Activated T-helper 1 cell treated with anti-CD3 and anti-CD28 coated beads, Interleukin-12 subunit alpha, Interleukin-12 subunit beta, Interleukin-2, Interleukin-4 antibody, amounts not matched to agents 30 ng/mL and 10 ng/mL and 1 ng/mL, durations not matched to agents 14 hours and 24 hours and 36 hours (primary cell): Measurements from ENCODE around the gene USP44. TPM values are rescaled to one million over a fixed set of nuclear protein-coding genes. Genes with fewer than 3 reads are reported as not detected.
"Not testable (repeated sequence)": the region's sequence is repeated elsewhere in the genome, so short reads cannot be mapped to it uniquely, and the experiment has no call there.

Experiments
- DNase-seq: peaks from one replicate; pipeline ENCODE4 v3.0.0; 2021; ENCODE audit warnings: low spot score
- H3K27ac Mint-ChIP-seq: one replicate; pipeline ENCODE4 v1.8.0; 2021; ENCODE audit warnings: mild to moderate bottlenecking, mixed read lengths
- H3K27me3 Mint-ChIP-seq: one replicate; pipeline ENCODE4 v1.8.0; 2022; ENCODE audit warnings: mild to moderate bottlenecking, moderate library complexity, mixed read lengths; ENCODE audit not compliant: insufficient read depth
- H3K36me3 Mint-ChIP-seq: one replicate; pipeline ENCODE4 v1.8.0; 2021; ENCODE audit warnings: low read depth, mixed read lengths
- H3K4me1 Mint-ChIP-seq: one replicate; pipeline ENCODE4 v1.8.0; 2021; ENCODE audit warnings: low read depth, mixed read lengths
- H3K4me3 Mint-ChIP-seq: one replicate; pipeline ENCODE4 v1.8.0; 2021; ENCODE audit warnings: mild to moderate bottlenecking, moderate library complexity, mixed read lengths
- H3K9me3 Mint-ChIP-seq: one replicate; pipeline ENCODE4 v1.8.0; 2021; ENCODE audit warnings: mixed read lengths
- intact Hi-C: fragments of 100-400 bp; cut with micrococcal nuclease; formaldehyde crosslinking; loops from one replicate; pipeline ENCODE4 v1.15.1; 2024
- total RNA-seq: library from RNA; stranded (reverse); gene quantifications from 2 replicates; pipeline ENCODE4 v1.2.3, GENCODE V29; 2022

USP44 gene
- total RNA-seq, 1 donor from 2014 or later: 4.4 TPM

DNA sequence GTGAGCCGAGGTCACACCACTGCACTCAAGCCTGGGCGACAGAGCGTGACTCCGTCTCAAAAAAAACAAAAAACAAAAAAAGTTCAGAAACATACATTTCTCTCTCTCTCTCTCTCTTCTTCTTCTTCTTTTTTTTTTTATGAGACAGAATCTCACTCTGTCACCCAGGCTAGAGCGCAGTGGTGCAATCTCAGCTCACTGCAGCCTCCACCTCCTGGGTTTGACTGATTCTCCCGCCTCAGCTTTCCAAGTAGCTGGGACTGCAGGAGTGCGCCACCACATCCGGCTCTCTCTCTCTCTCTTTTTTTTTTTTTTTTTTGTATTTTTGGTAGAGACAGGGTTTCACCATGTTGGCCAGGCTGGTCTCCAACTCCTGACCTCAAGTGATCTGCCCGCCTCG is 16.8 kb upstream of the USP44 start:
- H3K27ac Mint-ChIP-seq, H3K36me3 Mint-ChIP-seq, H3K4me3 Mint-ChIP-seq, H3K4me1 Mint-ChIP-seq, DNase-seq, H3K27me3 Mint-ChIP-seq, intact Hi-C loops, H3K9me3 Mint-ChIP-seq: not testable (repeated sequence)

GRCh38 chr12:95557625-95558024 is 6.3 kb upstream of the USP44 start:
- DNase-seq: no peak
- intact Hi-C loops: no loop called here

GRCh38 chr12:95554532-95555071 is 3.3 kb upstream of the USP44 start:
- Mint-ChIP-seq H3K27ac (no peak overlapping the region), H3K4me3 (no peak overlapping the region), H3K4me1 (peaks cover 34% of the 10 kb centered on the region), H3K27me3 (peaks cover 2% of the 10 kb centered on the region), H3K36me3 (peaks cover under 1% of the 10 kb centered on the region), H3K9me3 (peaks cover under 1% of the 10 kb centered on the region)
- intact Hi-C loops: loop anchor here (5.0 kb wide), 1 partner anchor 388 kb away; the partner anchor contains the start of genes AMDHD1 and CCDC38
- no peak for DNase-seq

More at GRCh38 chr12:95557625-95558024, 6.3 kb upstream of the USP44 start:
- Mint-ChIP-seq H3K9me3 (no peaks in the 10 kb centered on the region), H3K27ac (no peak overlapping the region), H3K27me3 (peaks cover 5% of the 10 kb centered on the region), H3K36me3 (no peaks in the 10 kb centered on the region), H3K4me1 (peaks cover 18% of the 10 kb centered on the region), H3K4me3 (no peak overlapping the region)

DNA sequence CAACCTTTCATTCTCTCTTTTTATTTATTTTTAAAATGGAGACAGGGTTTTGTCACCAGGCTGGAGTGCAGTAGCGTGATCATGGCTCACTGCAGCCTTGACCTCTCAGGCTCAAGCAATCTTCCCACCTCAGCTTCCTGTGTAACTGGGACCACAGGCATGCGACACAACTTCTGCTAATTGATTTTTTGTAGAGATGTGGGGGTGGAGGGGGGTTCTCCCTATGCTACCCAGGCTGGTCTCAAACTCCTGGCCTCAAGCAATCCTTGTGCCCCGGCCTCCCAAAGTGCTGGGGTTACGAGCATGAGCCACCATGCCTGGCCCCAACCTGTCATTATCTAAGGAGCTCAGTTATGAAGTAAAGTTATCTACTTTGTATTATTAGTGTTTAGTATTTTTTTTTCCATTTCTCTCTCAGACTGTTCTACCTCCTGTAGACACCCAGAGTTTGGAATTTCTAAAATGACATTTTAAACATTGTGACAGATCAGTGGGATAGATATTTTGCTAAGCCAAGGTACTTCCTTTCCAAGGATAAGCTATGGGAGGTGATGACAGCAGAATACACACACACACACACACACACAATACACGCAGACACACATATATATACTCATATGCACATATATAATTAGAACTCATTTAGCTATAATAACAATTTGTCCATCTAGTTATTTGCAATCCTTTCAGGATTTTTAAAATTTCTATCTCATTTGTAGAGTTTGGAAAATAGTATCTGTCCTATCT is 2.1 kb upstream of the USP44 start:
- Mint-ChIP-seq H3K27me3 (peaks cover 5% of the 10 kb centered on the region), H3K36me3 (peaks cover 3% of the 10 kb centered on the region), H3K27ac (no peak overlapping the region), H3K4me3 (peak overlapping the region; percentile 12), H3K9me3 (peaks cover 7% of the 10 kb centered on the region), H3K4me1 (peaks cover 34% of the 10 kb centered on the region)
- intact Hi-C loops: loop anchor here (5.0 kb wide), 1 partner anchor 389 kb away; the partner anchor contains the start of genes AMDHD1 and CCDC38
- DNase-seq: no peak

- H3K4me1 Mint-ChIP-seq: peaks cover 43% of the 10 kb centered on the region
- DNase-seq: no peak
- peaks cover 3% of the 10 kb centered on the region for H3K36me3 Mint-ChIP-seq
- intact Hi-C loops: loop anchor here (5.0 kb wide), 1 partner anchor 390 kb away; the partner anchor contains the start of genes AMDHD1 and CCDC38
- H3K27ac Mint-ChIP-seq: peak overlapping the region; percentile 53
- H3K9me3 Mint-ChIP-seq: peaks cover 7% of the 10 kb centered on the region
- peak overlapping the region; percentile 58 for H3K4me3 Mint-ChIP-seq
- H3K27me3 Mint-ChIP-seq: peaks cover 5% of the 10 kb centered on the region
These were observed 739 bp upstream of the USP44 start for GRCh38 chr12:95551913-95552516.

DNA sequence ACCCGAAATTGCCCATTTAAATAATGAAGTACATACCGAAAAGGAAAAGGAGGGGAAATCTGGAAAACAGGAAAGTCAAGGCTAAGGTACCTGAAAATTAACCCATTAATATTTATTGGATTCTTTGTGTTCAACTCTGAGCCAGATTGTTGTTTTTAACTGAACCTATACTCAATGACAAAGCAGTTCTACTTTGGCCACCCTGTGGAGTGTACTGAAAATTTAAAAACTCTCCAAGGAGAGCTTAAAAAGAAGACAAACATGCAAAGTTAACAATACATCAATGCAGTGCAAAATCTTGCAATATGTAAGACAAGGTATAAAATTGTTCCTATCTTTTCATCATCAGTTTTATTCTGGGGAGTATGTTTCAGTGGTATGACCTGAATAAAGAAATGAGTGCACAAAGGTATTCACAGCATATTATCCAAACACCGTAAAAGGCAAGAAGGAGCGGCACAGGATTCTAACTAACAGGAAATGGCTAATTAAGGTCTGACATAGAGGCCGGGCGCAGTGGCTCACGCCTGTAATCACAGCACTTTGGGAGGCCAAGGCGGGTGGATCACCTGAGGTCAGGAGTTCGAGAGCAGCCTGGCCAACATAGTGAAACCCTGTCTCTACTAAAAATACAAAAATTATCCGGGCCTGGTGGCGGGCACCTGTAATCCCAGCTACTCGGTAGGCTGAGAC is 1.7 kb downstream of the USP44 start:
- peaks cover 41% of the 10 kb centered on the region for H3K4me1 Mint-ChIP-seq
- H3K36me3 Mint-ChIP-seq: peaks cover 3% of the 10 kb centered on the region
- intact Hi-C loops: loop anchor here (1.0 to 5.0 kb wide), 4 partner anchors 309 to 968 kb away; partner anchors contain the start of genes AMDHD1, CCDC38, NDUFA12 and SNRPF
- DNase-seq: no peak
- peak overlapping the region; percentile 91 for H3K4me3 Mint-ChIP-seq
- H3K27ac Mint-ChIP-seq: peak overlapping the region; percentile 60
- peaks cover 3% of the 10 kb centered on the region for H3K27me3 Mint-ChIP-seq
- H3K9me3 Mint-ChIP-seq: peaks cover 7% of the 10 kb centered on the region

DNA sequence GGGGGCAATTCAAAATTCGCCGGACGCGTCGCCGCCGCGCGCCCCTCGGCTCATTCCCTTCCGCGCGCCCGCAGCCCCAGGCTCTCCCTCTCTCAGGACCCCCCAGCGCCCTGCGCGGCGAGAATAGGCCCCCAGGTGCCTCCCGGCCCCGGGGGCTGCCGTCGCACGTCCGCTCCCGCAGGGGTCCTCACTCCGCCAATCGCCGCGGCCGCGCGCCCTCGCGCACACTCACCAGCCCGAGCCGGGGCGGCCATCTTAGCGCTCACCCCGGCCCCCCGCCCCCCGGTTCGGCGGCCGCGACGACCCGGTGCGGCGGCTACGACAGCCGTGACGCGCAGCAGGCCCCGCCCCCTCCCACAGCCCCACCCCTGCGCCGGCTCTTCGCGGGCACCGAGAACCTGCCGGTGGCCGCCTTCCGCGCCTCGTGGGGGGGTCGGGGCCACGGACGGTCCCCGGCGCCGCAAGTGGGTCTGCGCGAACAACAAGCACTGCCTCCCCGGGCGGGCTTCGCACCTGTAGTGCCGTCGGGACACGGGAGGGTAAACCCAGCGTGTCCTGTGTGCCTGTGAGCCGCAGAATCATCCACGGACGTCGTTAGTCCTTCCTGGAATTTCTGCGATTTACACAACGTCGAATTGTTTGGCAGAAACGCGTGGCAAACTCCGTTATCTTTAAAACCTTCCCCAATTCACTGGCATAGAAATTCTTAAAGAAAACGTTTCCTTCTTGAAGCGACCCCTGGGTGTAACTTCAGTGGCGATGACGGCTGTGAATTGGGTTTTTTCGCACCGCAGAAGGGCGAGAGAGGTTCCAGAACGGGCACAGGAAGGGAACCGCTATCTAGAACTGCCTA is 2.5 kb downstream of the USP44 start:
- H3K27ac Mint-ChIP-seq: peak overlapping the region; percentile 62
- peaks cover 34% of the 10 kb centered on the region for H3K4me1 Mint-ChIP-seq
- peak overlapping the region; percentile 91 for H3K4me3 Mint-ChIP-seq
- peaks cover 7% of the 10 kb centered on the region for H3K9me3 Mint-ChIP-seq
- peak; percentile 66 for DNase-seq
- H3K36me3 Mint-ChIP-seq: peaks cover 3% of the 10 kb centered on the region
- intact Hi-C loops: loop anchor here (1.0 to 5.0 kb wide), 6 partner anchors 14 to 969 kb away; partner anchors contain the start of genes METAP2, NDUFA12 and SNRPF
- peaks cover 3% of the 10 kb centered on the region for H3K27me3 Mint-ChIP-seq

DNA sequence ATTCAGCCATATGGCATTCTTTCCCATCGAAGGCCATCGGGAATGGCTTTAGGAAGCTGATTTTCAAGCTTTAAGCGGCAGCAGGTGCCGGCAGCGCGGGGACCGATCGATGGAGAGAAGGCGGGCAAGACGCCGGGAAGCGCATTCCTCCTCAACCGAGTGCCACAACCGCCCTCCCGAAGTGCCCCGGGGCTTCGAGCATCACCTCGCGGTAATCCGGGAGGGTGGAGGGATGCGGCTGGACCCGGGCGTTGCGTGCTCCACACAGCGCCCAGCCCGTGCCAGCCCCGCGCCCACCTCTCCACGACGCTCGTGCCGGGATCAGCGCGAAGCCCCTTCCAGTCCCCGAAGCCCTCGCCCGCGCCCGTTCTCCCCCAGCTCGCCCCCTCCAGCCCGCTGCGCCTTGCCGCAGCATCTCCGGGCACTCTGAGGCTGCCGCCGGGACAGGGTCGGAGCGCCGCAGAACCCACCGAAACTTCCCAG is 3.2 kb downstream of the USP44 start:
- Mint-ChIP-seq H3K4me3 (peak overlapping the region; percentile 91), H3K27ac (peak overlapping the region; percentile 77), H3K9me3 (peaks cover 7% of the 10 kb centered on the region), H3K4me1 (peaks cover 29% of the 10 kb centered on the region), H3K36me3 (peaks cover 3% of the 10 kb centered on the region), H3K27me3 (peaks cover 3% of the 10 kb centered on the region)
- intact Hi-C loops: loop anchor here (1.0 to 5.0 kb wide), 5 partner anchors 14 to 969 kb away; partner anchors contain the start of genes METAP2 and NDUFA12
- DNase-seq: peak; percentile 5

DNA sequence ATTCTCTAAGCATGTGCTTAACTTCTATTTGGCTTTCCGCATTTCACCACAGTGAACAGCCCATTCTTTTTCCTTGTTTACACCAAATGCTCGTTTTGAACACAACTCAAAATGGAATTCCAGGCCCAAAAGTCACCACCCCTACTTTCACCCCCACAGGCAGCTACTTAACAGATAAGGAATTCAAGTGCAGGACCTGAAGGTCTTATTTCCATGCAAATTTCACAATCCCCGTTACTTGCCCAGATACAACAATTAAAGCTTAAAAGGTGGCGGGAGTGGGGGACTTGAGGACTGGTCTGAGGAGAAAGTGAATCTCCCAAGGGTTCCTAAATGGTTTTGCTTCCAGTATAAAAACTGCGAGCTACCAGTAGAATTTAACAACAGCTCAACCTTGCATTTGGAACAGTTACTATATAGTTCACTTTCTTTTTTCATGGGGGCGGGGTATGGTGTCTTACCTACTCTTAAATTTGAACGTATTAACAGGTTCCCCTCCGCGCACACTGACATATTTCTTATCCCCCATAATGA is 3.7 kb downstream of the USP44 start:
- peaks cover 3% of the 10 kb centered on the region for H3K27me3 Mint-ChIP-seq
- H3K4me1 Mint-ChIP-seq: peaks cover 27% of the 10 kb centered on the region
- H3K9me3 Mint-ChIP-seq: peaks cover 7% of the 10 kb centered on the region
- peak overlapping the region; percentile 77 for H3K27ac Mint-ChIP-seq
- intact Hi-C loops: loop anchor here (1.0 to 5.0 kb wide), 6 partner anchors 13 to 970 kb away; partner anchors contain the start of genes FGD6, METAP2, NDUFA12 and VEZT
- no peak for DNase-seq
- H3K4me3 Mint-ChIP-seq: peak overlapping the region; percentile 91
- peaks cover 3% of the 10 kb centered on the region for H3K36me3 Mint-ChIP-seq

DNA sequence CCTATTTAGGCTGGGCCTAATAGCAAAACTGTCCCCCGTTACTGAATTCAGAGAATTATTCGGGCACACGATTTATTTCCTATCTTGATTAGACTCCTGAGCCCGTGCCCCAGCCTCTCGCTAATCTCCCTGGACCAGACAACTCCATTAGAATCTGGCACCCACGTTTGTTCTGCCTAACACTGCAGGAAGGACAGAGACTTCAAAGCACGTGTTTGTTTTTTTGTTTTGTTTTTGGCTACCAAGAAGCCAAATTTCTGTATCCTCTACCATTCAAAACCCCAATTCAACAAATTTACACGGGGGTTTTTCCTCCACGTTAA is 4.8 kb downstream of the USP44 start:
- Mint-ChIP-seq H3K27ac (no peak overlapping the region), H3K4me3 (no peak overlapping the region), H3K27me3 (peaks cover 3% of the 10 kb centered on the region), H3K9me3 (peaks cover 7% of the 10 kb centered on the region), H3K36me3 (peaks cover 3% of the 10 kb centered on the region), H3K4me1 (peaks cover 16% of the 10 kb centered on the region)
- DNase-seq: no peak
- intact Hi-C loops: loop anchor here (5.0 kb wide), 1 partner anchor 971 kb away; no protein-coding TSS in a partner anchor

DNA sequence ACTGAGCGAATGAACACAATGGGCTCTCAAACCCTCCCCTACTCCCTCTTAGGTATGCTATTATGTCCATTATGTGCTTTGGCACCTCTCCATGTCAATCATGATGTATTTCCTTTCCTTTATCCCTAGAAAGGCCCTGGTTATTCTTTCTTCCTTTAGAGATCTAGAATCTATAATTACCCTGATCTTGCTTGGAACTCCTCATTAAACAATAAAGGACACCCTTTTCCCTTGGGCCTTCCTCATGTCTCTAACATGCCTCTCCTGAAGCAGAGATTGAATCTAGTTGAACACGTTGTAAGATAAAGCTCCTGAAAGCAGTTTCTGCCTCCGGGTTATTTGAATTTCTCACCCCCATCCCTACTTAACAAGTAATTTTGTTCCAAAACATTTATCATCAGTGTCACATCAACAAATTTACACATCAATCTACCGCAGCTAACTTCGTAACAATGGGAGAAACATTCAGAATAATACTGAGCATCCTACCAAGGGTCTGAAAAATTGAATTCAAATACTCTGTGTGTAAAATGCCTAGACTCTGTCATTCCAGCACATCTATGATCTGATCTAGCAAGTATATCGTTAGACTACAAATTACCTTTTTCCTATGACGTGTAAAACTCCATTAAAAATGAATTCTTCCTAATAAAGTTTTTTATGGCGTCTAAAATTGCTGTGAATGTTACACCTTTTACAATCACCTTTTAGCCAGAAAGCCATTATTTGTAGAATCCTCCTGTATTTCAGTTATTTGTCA is 5.4 kb downstream of the USP44 start:
- intact Hi-C loops: loop anchor here (5.0 kb wide), 1 partner anchor 971 kb away; no protein-coding TSS in a partner anchor
- DNase-seq: no peak
- H3K4me1 Mint-ChIP-seq: peaks cover 11% of the 10 kb centered on the region
- peaks cover 3% of the 10 kb centered on the region for H3K27me3 Mint-ChIP-seq
- no peak overlapping the region for H3K4me3 Mint-ChIP-seq
- H3K27ac Mint-ChIP-seq: no peak overlapping the region
- H3K36me3 Mint-ChIP-seq: peaks cover 3% of the 10 kb centered on the region
- peaks cover 7% of the 10 kb centered on the region for H3K9me3 Mint-ChIP-seq
